GM12872 (cell line): ENCODE data around the gene ROPN1B.

ENCODE experiments used
- CTCF ChIP-seq: IDR thresholded peaks from 3 replicates; pipeline ENCODE4 v1.5.1; 2011; ENCODE audit warnings: low read depth, mild to moderate bottlenecking, low read length, moderate library complexity; ENCODE audit not compliant: insufficient read depth

The ROPN1B gene

DNA sequence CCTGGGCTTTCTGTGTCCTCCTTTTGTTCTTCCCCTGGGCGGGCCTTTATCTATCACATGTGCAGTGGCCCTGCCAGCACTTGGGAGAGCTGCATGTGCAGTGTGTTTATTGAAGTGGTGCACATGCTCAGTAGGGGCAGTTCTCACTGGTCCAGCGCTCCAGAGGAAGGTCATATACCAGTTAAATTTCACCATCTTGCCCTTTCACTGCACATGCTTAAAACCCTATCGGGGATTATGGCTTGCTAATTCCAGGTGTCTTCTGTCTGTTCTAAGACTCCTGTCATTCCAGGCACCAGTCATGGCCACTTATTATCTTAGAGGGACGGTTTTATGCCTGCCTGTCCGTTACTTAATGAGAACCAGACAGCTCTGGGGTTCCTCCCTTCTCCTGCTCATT lies 52.2 kb downstream of the ROPN1B start:
- TF ChIP-seq CTCF = no peak

DNA sequence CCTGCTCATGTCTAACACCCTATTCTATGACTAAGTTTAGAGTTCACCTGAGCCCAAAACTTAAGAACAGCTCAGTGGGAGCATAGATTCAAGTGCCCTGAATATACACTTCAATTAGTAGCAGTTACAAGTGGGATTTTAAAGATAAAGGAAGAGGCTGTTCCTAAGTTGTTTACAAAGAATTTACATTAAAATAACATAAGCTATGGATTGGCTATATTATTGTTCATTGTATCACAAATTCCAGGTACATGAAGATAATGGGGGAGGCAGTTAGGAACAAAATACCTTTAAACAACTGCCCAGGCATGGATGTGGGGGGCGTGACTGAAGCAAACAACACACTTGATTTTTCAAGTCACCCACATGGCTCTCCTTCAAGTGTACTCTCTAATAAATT lies 52.7 kb downstream of the ROPN1B start:
- TF ChIP-seq CTCF = no peak

GRCh38 chr3:126022741-126023359 lies 53.9 kb downstream of the ROPN1B start:
- no peak for TF ChIP-seq CTCF

DNA sequence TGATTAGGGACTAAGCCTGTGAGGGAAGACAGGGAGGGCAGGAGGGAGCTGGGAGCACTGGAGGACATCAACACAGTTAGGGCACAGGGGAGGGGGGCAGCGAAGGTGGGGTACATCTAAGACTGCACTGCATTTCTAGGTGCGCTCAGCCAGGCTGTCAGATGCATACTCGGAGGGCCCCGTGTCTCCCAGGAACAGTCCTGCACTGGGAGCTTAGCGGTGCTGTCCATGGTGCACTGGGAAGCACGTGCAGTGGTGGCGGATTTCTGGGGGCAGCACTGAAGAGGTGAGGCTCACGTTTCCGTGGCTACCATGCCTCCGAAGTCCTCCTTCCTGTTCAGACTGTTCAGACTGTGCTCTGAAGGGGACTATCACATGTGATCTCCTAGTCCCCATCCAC lies 54.4 kb downstream of the ROPN1B start:
- no peak for TF ChIP-seq CTCF

GRCh38 chr3:126024049-126024854 lies 55.3 kb downstream of the ROPN1B start:
- no peak for TF ChIP-seq CTCF

- no peak for TF ChIP-seq CTCF
Observed at GRCh38 chr3:126025116-126025729, 56.2 kb downstream of the ROPN1B start.

- no peak for TF ChIP-seq CTCF
Observed at GRCh38 chr3:126025862-126026261, 56.9 kb downstream of the ROPN1B start.
